OCI-LY3 (cell line): ENCODE results near the gene TRABD2A.

Experiments
- H2AFZ ChIP-seq: fragments of 200-600, 300-600 bp; shearing (Covaris generic); 2 replicates; pipeline ENCODE4 v1.6.0; 2014; ENCODE audit warnings: antibody characterized with exemption, low read depth, low read length
- H3K27ac ChIP-seq: fragments of 200-600, 300-600 bp; sonication (generic); 2 replicates; pipeline ENCODE4 v1.5.1; 2014; ENCODE audit warnings: mild to moderate bottlenecking, low read length, moderate library complexity, mixed read lengths
- H3K27me3 ChIP-seq: fragments of 200-600, 300-600 bp; sonication (generic); 2 replicates; pipeline ENCODE4 v1.6.1; 2014; ENCODE audit warnings: low read depth, low read length, mixed read lengths
- H3K36me3 ChIP-seq: fragments of 200-600, 300-600 bp; sonication (generic); replicated peaks from 2 replicates; pipeline ENCODE3; 2014; ENCODE audit warnings: low read depth, low read length, mixed read lengths
- H3K4me1 ChIP-seq: fragments of 300-600, 200-600 bp; sonication (generic); 2 replicates; pipeline ENCODE4 v1.6.1; 2014; ENCODE audit warnings: low read length, mixed read lengths
- H3K4me2 ChIP-seq: fragments of 200-600, 300-600 bp; sonication (generic); 2 replicates; pipeline ENCODE4 v1.6.1; 2014; ENCODE audit warnings: low read length, mixed read lengths
- H3K4me3 ChIP-seq: fragments of 300-600, 200-600 bp; sonication (generic); 2 replicates; pipeline ENCODE4 v1.5.1; 2014; ENCODE audit warnings: antibody characterized with exemption, mild to moderate bottlenecking, low read length, moderate library complexity
- H3K79me2 ChIP-seq: fragments of 300-600, 200-600 bp; shearing (Covaris generic); 2 replicates; pipeline ENCODE4 v1.6.1; 2014; ENCODE audit warnings: mild to moderate bottlenecking, low read length, mixed read lengths
- H3K9ac ChIP-seq: fragments of 300-600, 200-600 bp; shearing (Covaris generic); 2 replicates; pipeline ENCODE4 v1.6.0; 2014; ENCODE audit warnings: mild to moderate bottlenecking, low read length, moderate library complexity
- H3K9me3 ChIP-seq: fragments of 200-600, 300-600 bp; shearing (Covaris generic); 2 replicates; pipeline ENCODE4 v1.6.1; 2014; ENCODE audit warnings: low read length, mixed read lengths; ENCODE audit not compliant: insufficient read depth
- H4K20me1 ChIP-seq: fragments of 200-600, 300-600 bp; sonication (generic); 2 replicates; pipeline ENCODE4 v1.6.1; 2016; ENCODE audit warnings: low read length, mixed read lengths; ENCODE audit not compliant: insufficient read depth
- CTCF ChIP-seq: fragments of 200-600, 300-600 bp; sonication (generic); IDR thresholded peaks from 2 replicates; pipeline ENCODE4 v1.5.1; 2014; ENCODE audit warnings: antibody characterized with exemption, low read length, low read depth
- EZH2phosphoT487 ChIP-seq: fragments of 200-600 bp; shearing (Covaris generic); IDR thresholded peaks from 2 replicates; pipeline ENCODE4 v1.6.1; 2018; ENCODE audit warnings: antibody characterized with exemption, mixed run types, low read depth

TRABD2A gene

GRCh38 chr2:84840306-84840705 is 40.6 kb downstream of the TRABD2A start:
- H3K9me3 ChIP-seq = peaks cover 10% of the 10 kb centered on the region; the same call in 1 of the 2 replicates
- H3K9ac ChIP-seq = no peak overlapping the region
- H3K4me1 ChIP-seq = no peaks in the 10 kb centered on the region
- no peak overlapping the region for H3K4me3 ChIP-seq
- peaks cover 30% of the 10 kb centered on the region for H3K36me3 ChIP-seq
- H3K27ac ChIP-seq = no peak overlapping the region
- no peaks in the 10 kb centered on the region for H3K79me2 ChIP-seq
- no peaks in the 10 kb centered on the region for H4K20me1 ChIP-seq
- H3K4me2 ChIP-seq = no peak overlapping the region
- TF ChIP-seq EZH2phosphoT487 (no peak), CTCF (no peak)
- no peak overlapping the region for H2AFZ ChIP-seq
- no peaks in the 10 kb centered on the region for H3K27me3 ChIP-seq

- Histone ChIP-seq H3K79me2 (no peaks in the 10 kb centered on the region), H3K9me3 (peaks cover 13% of the 10 kb centered on the region; the same call in 1 of the 2 replicates), H3K36me3 (peaks cover 33% of the 10 kb centered on the region), H3K4me1 (no peaks in the 10 kb centered on the region; the same call in 1 of the 2 replicates), H3K4me3 (no peak overlapping the region), H3K4me2 (no peak overlapping the region), H3K27ac (no peak overlapping the region), H3K9ac (no peak overlapping the region), H3K27me3 (no peaks in the 10 kb centered on the region), H4K20me1 (no peaks in the 10 kb centered on the region), H2AFZ (no peak overlapping the region)
- TF ChIP-seq EZH2phosphoT487 (no peak), CTCF (no peak)
These were observed 41.0 kb downstream of the TRABD2A start for GRCh38 chr2:84839851-84840250.

- Histone ChIP-seq H4K20me1 (no peaks in the 10 kb centered on the region), H2AFZ (no peak overlapping the region), H3K9me3 (peaks cover 14% of the 10 kb centered on the region; the same call in 1 of the 2 replicates), H3K27me3 (no peaks in the 10 kb centered on the region), H3K9ac (no peak overlapping the region), H3K4me1 (peaks cover 12% of the 10 kb centered on the region), H3K4me3 (no peak overlapping the region), H3K36me3 (peaks cover 37% of the 10 kb centered on the region), H3K27ac (no peak overlapping the region), H3K79me2 (no peaks in the 10 kb centered on the region), H3K4me2 (no peak overlapping the region)
- TF ChIP-seq EZH2phosphoT487 = no peak
- TF ChIP-seq CTCF = no peak
These were observed 42.3 kb downstream of the TRABD2A start for GRCh38 chr2:84838434-84839145.

GRCh38 chr2:84836215-84836614 is 44.7 kb downstream of the TRABD2A start:
- no peak overlapping the region for H2AFZ ChIP-seq
- no peak overlapping the region for H3K27ac ChIP-seq
- no peaks in the 10 kb centered on the region for H3K27me3 ChIP-seq
- H3K36me3 ChIP-seq = peaks cover 37% of the 10 kb centered on the region
- TF ChIP-seq EZH2phosphoT487 (no peak), CTCF (no peak)
- peaks cover 14% of the 10 kb centered on the region; the same call in 1 of the 2 replicates for H3K9me3 ChIP-seq
- no peaks in the 10 kb centered on the region for H3K79me2 ChIP-seq
- no peak overlapping the region for H3K4me2 ChIP-seq
- no peak overlapping the region for H3K4me3 ChIP-seq
- no peak overlapping the region for H3K9ac ChIP-seq
- no peaks in the 10 kb centered on the region for H4K20me1 ChIP-seq
- H3K4me1 ChIP-seq = peaks cover 35% of the 10 kb centered on the region
